GM23248 (cell line): ENCODE measurements around the gene CNTN3.

ENCODE experiments used
- EZH2 ChIP-seq: fragments of 200-600 bp; sonication (generic); IDR thresholded peaks from 2 replicates; pipeline ENCODE4 v1.6.1; 2018; ENCODE audit warnings: antibody characterized with exemption, mild to moderate bottlenecking; ENCODE audit not compliant: insufficient read depth, poor library complexity, severe bottlenecking
- EZH2phosphoT487 ChIP-seq: fragments of 200-600 bp; sonication (generic); IDR thresholded peaks from 2 replicates; pipeline ENCODE4 v1.6.1; 2018; ENCODE audit warnings: antibody characterized with exemption, moderate library complexity, mild to moderate bottlenecking, low read depth; ENCODE audit not compliant: insufficient read depth

DNA sequence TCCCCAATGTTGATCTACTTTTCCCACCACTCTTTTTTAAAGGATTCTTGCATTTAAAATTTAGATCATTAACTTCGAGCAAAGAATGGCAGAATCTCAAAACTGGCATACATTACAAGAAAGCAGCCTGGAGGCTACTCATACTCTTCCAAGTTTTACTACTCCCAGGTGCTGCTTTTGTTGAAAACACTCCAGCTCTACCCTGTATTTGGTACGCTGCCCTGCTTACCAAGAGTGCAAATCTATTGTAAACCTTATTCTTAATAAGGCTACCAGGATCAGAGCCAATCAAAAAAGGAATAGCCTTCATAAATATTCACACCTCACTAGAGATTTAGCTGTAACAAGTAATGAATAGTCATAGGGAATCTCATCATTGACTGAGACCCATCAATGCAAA, 11.6 kb upstream of the CNTN3 start:
- no peak for TF ChIP-seq EZH2
- no peak for TF ChIP-seq EZH2phosphoT487
